Measurements from ENCODE around the gene RFC1. TPM values are rescaled to one million over a fixed set of nuclear protein-coding genes. Genes with fewer than 3 reads are reported as not detected.
A peak's percentile ranks its signal among the peaks of the same experiment; 100 is the strongest.

RFC1 gene
- total and polyA plus RNA-seq, 9 of the 15 experiments (the other 6 are each of a cell fraction or from before 2014, with no cell fraction given) = 16.8 to 85.6 (median 45.2) TPM

- TF ChIP-seq PRPF4 (IDR thresholded peaks at IDR 0.05; ENCODE audit: insufficient read depth, low read depth, low read length, poor library complexity, severe bottlenecking) = no peak
- no peak for TF ChIP-seq HNRNPUL1 (IDR thresholded peaks at IDR 0.05; ENCODE audit: low read length)
- TF ChIP-seq USF2 (CRISPR knock-in tag; IDR thresholded peaks at IDR 0.05) = no peak
- no peak for TF ChIP-seq NR2C1 (IDR thresholded peaks at IDR 0.05)
- TF ChIP-seq NR2C1 (tag; IDR thresholded peaks at IDR 0.05) = peak; percentile 56; the same call in 1 of the 2 replicates
- TF ChIP-seq NELFE (IDR thresholded peaks at IDR 0.05; ENCODE audit: insufficient read depth, insufficient read length) = no peak
- TF ChIP-seq TCF3 (CRISPR knock-in tag; IDR thresholded peaks at IDR 0.05) = peak; percentile 56
- no peak; a peak in 1 of 4 replicates for TF ChIP-seq SRF (CRISPR knock-in tag; IDR thresholded peaks at IDR 0.05)
- TF ChIP-seq NFE2L1 (tag; IDR thresholded peaks at IDR 0.05; ENCODE audit: borderline replicate concordance, low read depth) = no peak
- peak; percentile 84 for TF ChIP-seq JUND (IDR thresholded peaks at IDR 0.05; ENCODE audit: borderline replicate concordance, low read depth, low read length)
- TF ChIP-seq JUND (tag; IDR thresholded peaks at IDR 0.05; ENCODE audit: borderline replicate concordance, low read depth, low read length) = peak; percentile 78; the same call in 2 of the 3 replicates
- TF ChIP-seq ZNF583 (CRISPR knock-in tag; IDR thresholded peaks at IDR 0.05) = peak; percentile 60; the same call in 1 of the 2 replicates
- peak; percentile 46; the same call in 1 of the 2 replicates for TF ChIP-seq ZNF239 (CRISPR knock-in tag; IDR thresholded peaks at IDR 0.05)
- TF ChIP-seq, protein P1, sequence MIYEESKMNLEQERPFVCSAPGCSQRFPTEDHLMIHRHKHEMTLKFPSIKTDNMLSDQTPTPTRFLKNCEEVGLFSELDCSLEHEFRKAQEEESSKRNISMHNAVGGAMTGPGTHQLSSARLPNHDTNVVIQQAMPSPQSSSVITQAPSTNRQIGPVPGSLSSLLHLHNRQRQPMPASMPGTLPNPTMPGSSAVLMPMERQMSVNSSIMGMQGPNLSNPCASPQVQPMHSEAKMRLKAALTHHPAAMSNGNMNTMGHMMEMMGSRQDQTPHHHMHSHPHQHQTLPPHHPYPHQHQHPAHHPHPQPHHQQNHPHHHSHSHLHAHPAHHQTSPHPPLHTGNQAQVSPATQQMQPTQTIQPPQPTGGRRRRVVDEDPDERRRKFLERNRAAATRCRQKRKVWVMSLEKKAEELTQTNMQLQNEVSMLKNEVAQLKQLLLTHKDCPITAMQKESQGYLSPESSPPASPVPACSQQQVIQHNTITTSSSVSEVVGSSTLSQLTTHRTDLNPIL (CRISPR knock-in tag; IDR thresholded peaks at IDR 0.05) = no peak
- TF ChIP-seq HES1 (IDR thresholded peaks at IDR 0.05; ENCODE audit: low read depth) = no peak
- no peak for TF ChIP-seq COPS2 (conservative IDR thresholded peaks at IDR 0.05)
- TF ChIP-seq POLR2G (IDR thresholded peaks at IDR 0.05; ENCODE audit: low read depth, low read length) = peak; percentile 97
- TF ChIP-seq, protein P2, sequence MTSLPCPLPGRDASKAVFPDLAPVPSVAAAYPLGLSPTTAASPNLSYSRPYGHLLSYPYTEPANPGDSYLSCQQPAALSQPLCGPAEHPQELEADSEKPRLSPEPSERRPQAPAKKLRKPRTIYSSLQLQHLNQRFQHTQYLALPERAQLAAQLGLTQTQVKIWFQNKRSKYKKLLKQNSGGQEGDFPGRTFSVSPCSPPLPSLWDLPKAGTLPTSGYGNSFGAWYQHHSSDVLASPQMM (CRISPR knock-in tag; IDR thresholded peaks at IDR 0.05) = no peak
- TF ChIP-seq ZNF57 (CRISPR knock-in tag; IDR thresholded peaks at IDR 0.05) = no peak
- TF ChIP-seq ESRRB (CRISPR knock-in tag; IDR thresholded peaks at IDR 0.05; ENCODE audit: borderline replicate concordance) = no peak
These were observed at the start of gene RFC1 (continued) for GRCh38 chr4:39365830-39366771.
